IMR-90 (cell line): ENCODE results near the gene GIMD1. TPM values are rescaled to one million over a fixed set of nuclear protein-coding genes. Genes with fewer than 3 reads are reported as not detected.

Experiments used
- ATAC-seq: fragments of 200-7000 bp; cut with Tn5 transposase; 2 replicates; pipeline ENCODE4 v1.9.1; 2020; ENCODE audit warnings: low read depth, mild to moderate bottlenecking, moderate library complexity
- BruUV-seq: library from RNA; stranded (reverse); fragments of 400-500 nt; replicated peaks from 2 replicates; lab custom pipeline; 2021; lab: Mats Ljungman, UMichigan
- CTCF ChIA-PET: fragments of 300-600 bp; formaldehyde crosslinking; extraction: SDS; loops from one replicate; lab custom pipeline; 2021; ENCODE audit warnings: antibody characterized with exemption; lab: Yijun Ruan, JAX
- POLR2A ChIA-PET: fragments of 300-600 bp; sonication (Branson Sonifier 250); formaldehyde crosslinking; loops from one replicate; lab custom pipeline; 2022; ENCODE audit warnings: antibody characterized with exemption; ENCODE audit not compliant: unreplicated experiment; lab: Charles Lee
- DNase-seq: peaks from one replicate; pipeline ENCODE4 v3.0.0; 2013
- H2AFZ ChIP-seq: replicated peaks from 2 replicates; pipeline ENCODE3; 2013; ENCODE audit warnings: low read length, mild to moderate bottlenecking; ENCODE audit not compliant: poor library complexity
- H2AK5ac ChIP-seq: 2 replicates; pipeline ENCODE4 v1.6.1; 2013; ENCODE audit warnings: low read depth, low read length, inconsistent platforms
- H2AK9ac ChIP-seq: replicated peaks from 2 replicates; pipeline ENCODE3; 2013; ENCODE audit warnings: mild to moderate bottlenecking, low read depth, low read length, moderate library complexity; ENCODE audit not compliant: poor library complexity
- H2BK120ac ChIP-seq: 2 replicates; pipeline ENCODE4 v1.6.1; 2013; ENCODE audit warnings: low read depth, low read length, inconsistent platforms
- H2BK15ac ChIP-seq: 3 replicates; pipeline ENCODE4 v1.6.1; 2013; ENCODE audit warnings: low read depth, low read length, inconsistent platforms
- H2BK20ac ChIP-seq: 2 replicates; pipeline ENCODE4 v1.6.1; 2013; ENCODE audit warnings: low read depth, mild to moderate bottlenecking, inconsistent platforms, low read length, moderate library complexity
- H2BK5ac ChIP-seq: 2 replicates; pipeline ENCODE4 v1.6.1; 2013; ENCODE audit warnings: mild to moderate bottlenecking, low read depth, low read length, inconsistent platforms; ENCODE audit not compliant: poor library complexity, severe bottlenecking
- H3K14ac ChIP-seq: replicated peaks from 2 replicates; pipeline ENCODE4 v1.6.1; 2013; ENCODE audit warnings: low read depth, low read length, inconsistent platforms
- H3K18ac ChIP-seq: 2 replicates; pipeline ENCODE4 v1.6.1; 2013; ENCODE audit warnings: low read depth, low read length, control low read depth
- H3K23ac ChIP-seq: 2 replicates; pipeline ENCODE4 v1.6.1; 2013; ENCODE audit warnings: low read depth, low read length, inconsistent platforms
- H3K27ac ChIP-seq: 2 replicates; pipeline ENCODE4 v1.5.1; 2013; ENCODE audit warnings: mild to moderate bottlenecking, control low read depth, low read length; ENCODE audit not compliant: insufficient read depth
- H3K27me3 ChIP-seq: 2 replicates; pipeline ENCODE4 v1.6.1; 2013; ENCODE audit warnings: low read length; ENCODE audit not compliant: control insufficient read depth, insufficient read depth
- H3K36me3 ChIP-seq: 2 replicates; pipeline ENCODE4 v1.6.1; 2013; ENCODE audit warnings: low read length, mixed read lengths; ENCODE audit not compliant: control insufficient read depth, insufficient read depth
- H3K4ac ChIP-seq: 2 replicates; pipeline ENCODE4 v1.6.1; 2013; ENCODE audit warnings: low read depth, low read length, inconsistent platforms
- H3K4me1 ChIP-seq: 2 replicates; pipeline ENCODE4 v1.6.1; 2013; ENCODE audit warnings: low read length, mixed read lengths; ENCODE audit not compliant: control insufficient read depth, insufficient read depth
- H3K4me2 ChIP-seq: 2 replicates; pipeline ENCODE4 v1.6.1; 2013; ENCODE audit warnings: low read depth, mild to moderate bottlenecking, control low read depth, low read length, moderate library complexity
- H3K4me3 ChIP-seq: 2 replicates; pipeline ENCODE4 v1.5.1; 2013; ENCODE audit warnings: low read depth, mild to moderate bottlenecking, control low read depth, low read length, moderate library complexity; ENCODE audit not compliant: insufficient read depth
- H3K56ac ChIP-seq: 2 replicates; pipeline ENCODE4 v1.6.1; 2013; ENCODE audit warnings: low read length, inconsistent platforms; ENCODE audit not compliant: insufficient read depth; ENCODE audit errors: extremely low read depth
- H3K79me1 ChIP-seq, 2 experiments: 2 replicates each; pipeline ENCODE4 v1.6.1; 2013; ENCODE audit warnings: low read length in 2 of 2, inconsistent platforms in 1 of 2, low read depth in 1 of 2
- H3K9ac ChIP-seq: 2 replicates; pipeline ENCODE4 v1.6.1; 2013; ENCODE audit warnings: low read depth, low read length, control low read depth
- H3K9me1 ChIP-seq: 2 replicates; pipeline ENCODE4 v1.6.1; 2013; ENCODE audit warnings: low read length, inconsistent platforms; ENCODE audit not compliant: insufficient read depth
- H3K9me3 ChIP-seq: 2 replicates; pipeline ENCODE4 v1.6.1; 2013; ENCODE audit warnings: low read length; ENCODE audit not compliant: control insufficient read depth, insufficient read depth
- H4K20me1 ChIP-seq: 2 replicates; pipeline ENCODE4 v1.6.1; 2013; ENCODE audit warnings: low read length, inconsistent platforms; ENCODE audit not compliant: insufficient read depth
- H4K5ac ChIP-seq: 2 replicates; pipeline ENCODE4 v1.6.1; 2013; ENCODE audit warnings: mild to moderate bottlenecking, low read depth, low read length, control low read depth
- H4K8ac ChIP-seq, 2 experiments: 2 replicates each; pipeline ENCODE4 v1.6.1; 2013; ENCODE audit warnings: low read depth in 2 of 2, low read length in 2 of 2, control low read depth in 1 of 2, inconsistent platforms in 1 of 2
- H4K91ac ChIP-seq: 2 replicates; pipeline ENCODE4 v1.6.1; 2013; ENCODE audit warnings: low read depth, low read length, inconsistent platforms; ENCODE audit not compliant: insufficient read depth
- CEBPB ChIP-seq: IDR thresholded peaks from 2 replicates; pipeline ENCODE4 v1.6.1; 2012; ENCODE audit warnings: low read depth, low read length, improper control_type of control experiment
- CHD1 ChIP-seq: IDR thresholded peaks from 2 replicates; pipeline ENCODE4 v1.6.1; 2012; ENCODE audit warnings: low read depth, low read length, improper control_type of control experiment
- POLR2A ChIP-seq: IDR thresholded peaks from 2 replicates; pipeline ENCODE4 v1.6.1; 2012; ENCODE audit warnings: mild to moderate bottlenecking, low read depth, low read length
- WGBS, 2 experiments: methylation state at CpG; one replicate each; pipeline versions ENCODE4 v1.1.5 to v1.1.7; 2013; ENCODE audit warnings: missing lambda C conversion rate in 2 of 2; ENCODE audit not compliant: insufficient read length in 1 of 2; ENCODE audit errors: extremely low coverage in 2 of 2; 5-methylcytosine and 5-hydroxymethylcytosine counted together
- dilution Hi-C: fragments of 300-500 bp; cut with HindIII; formaldehyde crosslinking; loops from one replicate; pipeline ENCODE4 v1.14.3; 2018; ENCODE audit warnings: low sequenced_read_pairs; ENCODE audit not compliant: unreplicated experiment
- in situ Hi-C: fragments of 300-500 bp; cut with MboI; formaldehyde crosslinking; loops from 3 replicates; pipeline ENCODE4 v1.14.3; 2019; ENCODE audit warnings: low sequenced_read_pairs, inconsistent platforms, mixed read lengths
- intact Hi-C: fragments of 100-400 bp; cut with micrococcal nuclease; formaldehyde crosslinking; loops from 2 replicates; pipeline ENCODE4 v1.10.0; 2022
- polyA plus RNA-seq, 3 experiments: library from polyadenylated mRNA; depleted of rRNA; stranded (reverse); fragments of >200 nt; gene quantifications; 2 replicates each; pipeline ENCODE4 v1.2.3, GENCODE V29; 2012; ENCODE audit warnings: low replicate concordance in 1 of 3
- total RNA-seq: library from RNA; depleted of rRNA; stranded (reverse); fragments of >200 nt; gene quantifications from 2 replicates; pipeline ENCODE4 v1.2.3, GENCODE V29; 2012

The GIMD1 gene
- total and polyA plus RNA-seq, 2 of the 4 experiments (the other 2 are of a cell fraction) = 0.07 TPM; not detected in 1

GRCh38 chr4:106358899-106359298 is 9.7 kb downstream of the GIMD1 start:
- POLR2A ChIA-PET = no interaction called here
- Histone ChIP-seq H2BK15ac (no peak overlapping the region), H3K4me1 (no peaks in the 10 kb centered on the region), H4K91ac (no peak overlapping the region), H2AK5ac (no peak overlapping the region), H3K4me3 (no peak overlapping the region), H2BK120ac (no peak overlapping the region), H2AK9ac (no peak overlapping the region), H3K23ac (no peak overlapping the region), H3K36me3 (no peaks in the 10 kb centered on the region), H3K9ac (no peak overlapping the region), H3K4ac (no peak overlapping the region), H4K8ac (no peak overlapping the region), H3K9me1 (no peaks in the 10 kb centered on the region), H3K79me1 (no peaks in the 10 kb centered on the region), H3K27me3 (no peaks in the 10 kb centered on the region), H4K5ac (no peak overlapping the region), H3K14ac (no peak overlapping the region), H3K9me3 (no peaks in the 10 kb centered on the region), H2AFZ (no peak overlapping the region), H3K27ac (no peak overlapping the region), H3K56ac (no peak overlapping the region), H2BK5ac (no peak overlapping the region), H2BK20ac (no peak overlapping the region), H4K20me1 (no peaks in the 10 kb centered on the region), H3K18ac (no peak overlapping the region), H3K4me2 (no peak overlapping the region)
- ATAC-seq = peak; percentile 57
- CTCF ChIA-PET = no interaction called here
- BruUV-seq = no TSS peak
- TF ChIP-seq CEBPB (peak; percentile 54), CHD1 (no peak), POLR2A (no peak)
- DNase-seq = peak; percentile 77
- in situ Hi-C loops (no loop called here), dilution Hi-C loops (no loop called here), intact Hi-C loops (no loop called here)
- no CpG with 5 or more reads among the region's 1 CpG for WGBS, 2 experiments
